GM18858 (cell line): ENCODE results near the gene SLAMF9.

Experiments used
- ATAC-seq: cut with Tn5 transposase; IDR thresholded peaks from one replicate; pipeline ENCODE4 v1.9.1; 2021; ENCODE audit not compliant: unreplicated experiment

The SLAMF9 gene

DNA sequence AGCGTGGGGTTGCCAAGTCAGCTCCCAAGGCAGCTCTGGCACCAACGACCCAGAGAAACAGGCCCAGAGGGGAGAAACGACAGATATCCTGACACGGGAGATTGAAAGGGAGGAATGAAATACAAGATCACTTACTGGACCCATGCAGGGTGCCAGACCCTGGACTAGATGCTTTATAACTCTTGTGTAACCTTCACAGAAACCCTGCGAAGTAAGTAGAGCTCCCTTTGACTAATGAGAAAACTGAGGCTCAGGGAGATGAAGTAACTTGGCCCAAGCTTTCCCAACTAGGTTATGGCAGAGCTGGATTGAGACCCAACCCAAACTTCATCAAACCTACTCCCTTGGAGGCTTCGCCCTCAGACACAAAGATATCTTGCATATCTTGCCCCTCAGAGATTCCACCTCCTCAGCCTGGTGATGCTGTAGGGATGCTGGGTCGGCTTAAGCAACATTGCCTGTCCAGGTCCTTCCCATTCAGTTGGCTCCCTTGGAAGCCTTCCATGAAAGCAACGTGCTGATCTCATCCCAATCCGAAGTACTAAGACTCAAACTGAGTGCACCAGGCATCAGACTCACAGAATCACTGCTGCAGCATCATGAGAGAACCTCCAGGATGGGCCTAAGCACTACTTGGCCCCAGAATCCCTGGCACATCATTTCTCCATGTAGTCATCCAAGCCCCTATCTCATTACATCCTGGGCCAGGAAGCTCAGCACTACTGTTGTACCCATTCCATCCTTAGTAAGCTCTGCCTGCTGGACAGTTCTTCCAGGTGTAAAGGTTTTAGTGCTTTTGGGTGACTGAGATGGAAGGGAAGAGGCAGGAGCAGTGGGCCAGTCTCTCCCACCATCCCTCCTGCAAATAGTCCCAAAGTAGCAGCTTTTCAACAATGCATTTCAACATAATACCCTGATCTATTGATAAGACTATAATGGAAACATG is 7.5 kb downstream of the SLAMF9 start:
- no peak for ATAC-seq

DNA sequence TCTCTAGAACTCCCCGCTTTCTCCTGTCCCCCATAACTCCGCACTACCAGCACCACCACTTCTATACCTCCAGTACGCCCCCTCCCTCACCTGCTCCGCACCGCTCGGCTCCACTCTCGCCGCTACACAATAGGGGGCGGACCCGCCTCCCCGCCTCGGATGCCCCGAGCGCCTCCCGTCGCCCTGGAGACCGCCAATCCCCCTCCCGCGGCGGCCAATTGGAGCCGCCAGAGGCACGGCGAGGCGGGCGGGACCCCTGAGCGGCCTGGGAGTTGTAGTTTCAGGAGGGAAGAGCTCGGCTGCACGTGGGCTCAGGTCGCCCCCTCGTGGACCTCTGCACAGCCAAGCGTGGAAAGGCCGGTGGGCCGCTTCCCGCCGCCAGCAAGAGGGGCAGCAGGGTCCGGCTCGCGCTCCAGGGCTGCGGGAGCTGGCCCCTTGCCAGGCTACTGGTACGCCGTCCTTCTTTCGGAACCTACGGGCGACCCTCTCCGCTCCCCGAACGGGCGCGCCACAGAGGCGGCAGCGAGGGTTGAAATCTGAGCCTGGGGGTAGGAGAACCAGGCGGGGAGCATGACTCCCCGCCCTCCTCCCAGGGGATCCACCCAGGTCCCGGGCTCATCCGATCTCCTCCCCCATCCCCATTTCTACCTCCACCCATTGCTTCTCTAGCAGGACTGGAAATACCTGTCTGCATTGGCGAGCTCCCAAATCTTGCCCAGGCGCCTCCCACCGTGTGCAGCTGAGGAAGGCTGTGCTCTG is 8.4 kb downstream of the SLAMF9 start, which contains the start of gene IGSF9:
TSS of gene IGSF9 (minus strand) at position 131 of the 759 bp plus-strand sequence. CDS start 2,159 bp downstream, outside the sequence.
- no peak for ATAC-seq

DNA sequence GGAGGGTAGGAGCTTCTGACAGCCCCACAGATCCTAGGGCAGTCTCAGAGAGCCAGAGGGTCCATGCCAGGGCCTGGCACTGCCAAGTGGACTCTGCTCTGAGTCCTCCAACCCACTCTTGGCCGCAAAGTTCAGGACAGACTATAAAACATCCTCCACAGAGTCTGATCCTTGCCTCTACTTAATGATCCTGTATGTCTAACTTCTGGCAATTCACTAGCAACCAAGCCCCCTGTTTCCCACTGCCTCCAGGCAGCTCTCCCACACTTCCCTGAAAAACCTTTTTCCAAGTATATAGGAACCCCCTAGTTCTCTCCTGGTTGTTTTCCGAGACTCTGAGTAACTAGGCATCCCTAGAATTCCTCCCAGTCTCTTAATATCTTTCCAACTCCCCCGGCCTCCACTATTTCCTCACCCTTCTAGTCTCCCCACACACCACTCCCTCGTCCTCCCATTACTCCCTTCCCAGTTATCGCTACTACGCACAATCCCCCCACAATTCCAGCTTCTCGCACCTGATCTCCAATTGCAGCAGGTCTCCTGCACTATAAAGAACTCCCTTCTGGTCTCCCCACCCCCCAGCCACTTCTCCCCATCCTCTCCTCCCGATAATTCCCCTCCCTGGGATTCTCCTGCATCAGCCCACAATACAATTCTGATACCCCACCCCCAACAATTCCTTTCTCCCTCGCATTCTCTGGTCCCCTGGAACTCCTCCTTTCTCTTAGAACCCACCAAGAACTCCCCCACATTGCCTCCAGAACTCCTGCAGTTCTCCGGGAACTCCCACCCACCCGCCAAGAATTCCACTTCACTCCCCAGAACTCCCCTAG is 9.2 kb downstream of the SLAMF9 start:
- no peak for ATAC-seq

DNA sequence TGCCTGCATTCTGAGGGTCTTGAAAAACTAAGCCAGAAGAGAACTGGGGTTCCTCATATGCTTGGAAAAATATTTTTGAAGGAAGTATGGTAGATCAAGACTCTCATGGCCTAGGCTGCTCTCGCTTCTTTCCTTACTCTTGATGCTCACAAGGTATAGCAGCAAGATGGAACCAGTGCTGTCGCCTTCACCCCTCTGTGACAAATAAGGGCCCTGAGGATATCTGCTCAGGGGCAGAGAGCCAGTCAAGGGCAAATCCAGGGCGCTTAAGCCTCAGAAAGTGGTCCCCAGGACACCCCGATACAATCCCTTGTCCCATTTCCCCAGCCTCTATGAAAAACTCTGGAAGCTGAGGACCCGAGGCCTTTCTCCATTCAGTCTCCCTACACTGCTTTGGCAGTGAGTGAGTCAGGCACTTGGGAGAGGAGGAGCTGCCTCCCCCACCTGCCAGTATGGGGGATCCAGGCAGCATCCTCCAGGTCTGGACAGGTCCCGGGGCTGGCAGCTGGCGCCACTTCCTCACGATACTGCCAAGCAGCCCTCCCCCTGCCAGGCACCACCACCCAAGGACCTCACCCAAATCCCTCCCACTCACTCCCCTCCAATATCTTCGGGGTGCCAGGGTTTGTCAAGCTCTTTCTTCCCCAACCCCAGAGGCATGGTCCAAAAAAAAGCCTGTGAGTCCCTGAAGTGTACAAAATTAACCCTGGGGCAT is 10.0 kb downstream of the SLAMF9 start:
- no peak for ATAC-seq

DNA sequence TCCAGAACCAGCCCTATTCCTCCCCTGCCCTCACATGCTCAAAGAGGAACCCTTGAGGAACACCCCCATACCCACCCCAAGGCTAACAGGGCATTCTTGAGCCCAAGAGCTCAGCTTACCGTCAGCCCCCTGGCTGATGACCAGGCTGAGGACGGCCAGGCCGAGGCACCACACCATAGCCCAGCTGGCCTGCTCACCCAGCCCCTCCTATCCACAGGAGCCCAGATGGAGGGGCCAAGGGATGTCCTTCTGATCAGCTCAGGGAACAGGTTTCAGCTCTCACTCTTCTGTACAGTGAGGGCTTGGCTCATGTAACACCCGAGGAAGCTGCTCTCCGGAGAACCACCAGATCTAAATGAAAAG is 10.8 kb downstream of the SLAMF9 start:
- ATAC-seq: no peak

DNA sequence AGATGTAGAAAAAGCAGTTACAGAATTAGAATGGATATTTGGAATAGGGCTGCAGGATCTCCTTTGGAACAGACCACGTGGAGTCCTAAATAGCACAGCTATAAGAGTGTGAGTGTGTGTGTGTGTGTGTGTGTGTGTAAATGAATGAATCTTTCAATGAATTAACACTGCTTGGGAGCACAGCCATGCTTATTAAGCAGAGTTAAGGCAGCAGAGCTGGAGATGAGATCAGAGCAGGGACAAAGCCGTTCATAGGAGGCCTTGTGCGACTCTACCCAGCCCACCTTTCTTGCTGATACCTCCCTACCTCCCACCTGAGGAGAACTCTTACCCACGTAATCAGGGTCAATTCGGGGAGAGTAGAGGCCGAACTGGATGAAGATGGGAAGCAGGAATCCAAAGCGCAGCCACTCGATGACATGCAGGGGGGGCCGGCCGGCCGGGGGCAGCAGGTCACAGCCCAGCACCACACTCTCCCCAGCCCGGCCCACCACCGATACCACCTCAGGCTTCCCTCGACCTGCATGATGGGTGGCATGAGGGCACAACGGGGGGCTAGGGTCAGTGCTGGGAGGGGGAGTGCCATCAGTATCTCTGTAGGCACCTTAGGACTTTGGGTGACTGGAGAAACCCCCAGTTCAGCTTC is 11.3 kb downstream of the SLAMF9 start:
- no peak for ATAC-seq

DNA sequence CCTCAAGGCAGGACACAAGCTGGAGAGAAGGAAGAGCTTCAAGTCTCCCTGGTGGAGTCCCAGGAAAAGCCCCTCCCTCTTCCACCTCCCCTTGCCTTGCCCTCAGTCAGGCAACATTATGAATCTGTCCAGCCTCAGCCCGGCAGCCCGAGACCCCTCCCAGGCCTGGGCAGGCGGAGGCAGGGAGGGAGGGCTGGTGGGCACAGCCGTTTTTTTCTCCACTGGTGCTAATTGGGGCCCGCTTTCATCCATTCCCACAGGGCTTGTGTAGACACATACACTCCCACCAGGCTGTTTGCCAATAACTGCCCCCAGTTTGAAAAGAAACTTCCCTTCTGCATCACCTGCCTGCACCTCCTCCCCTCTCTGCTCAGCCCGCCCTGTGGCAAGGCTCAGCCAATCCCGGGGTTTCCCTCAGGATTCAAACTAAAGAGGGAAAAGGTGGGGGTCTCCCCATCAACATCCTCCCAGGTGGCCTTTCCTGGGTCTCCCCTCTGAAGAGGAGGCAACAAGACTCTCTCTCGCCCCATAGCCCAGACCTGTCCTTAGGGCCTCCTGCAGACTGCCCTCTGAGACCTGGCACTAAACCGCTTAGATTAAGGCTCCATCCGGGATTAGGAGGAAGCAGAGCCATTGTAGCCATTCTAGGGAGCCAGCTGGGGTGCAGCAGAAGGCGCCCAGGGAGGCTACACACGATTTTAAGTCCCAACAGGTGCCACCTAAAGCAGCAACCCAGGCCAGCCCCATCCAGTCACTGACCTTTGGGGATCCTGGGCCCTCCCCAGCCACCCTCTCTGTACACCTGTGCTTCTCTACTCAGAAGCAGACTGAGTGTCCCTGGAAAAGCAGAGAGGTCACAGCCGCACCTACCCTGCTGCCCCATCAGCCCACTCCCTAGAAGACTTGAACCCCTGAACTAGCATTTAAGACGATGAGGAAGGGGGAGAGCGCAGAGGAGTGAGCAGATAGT is 12.2 kb downstream of the SLAMF9 start:
- ATAC-seq: no peak

DNA sequence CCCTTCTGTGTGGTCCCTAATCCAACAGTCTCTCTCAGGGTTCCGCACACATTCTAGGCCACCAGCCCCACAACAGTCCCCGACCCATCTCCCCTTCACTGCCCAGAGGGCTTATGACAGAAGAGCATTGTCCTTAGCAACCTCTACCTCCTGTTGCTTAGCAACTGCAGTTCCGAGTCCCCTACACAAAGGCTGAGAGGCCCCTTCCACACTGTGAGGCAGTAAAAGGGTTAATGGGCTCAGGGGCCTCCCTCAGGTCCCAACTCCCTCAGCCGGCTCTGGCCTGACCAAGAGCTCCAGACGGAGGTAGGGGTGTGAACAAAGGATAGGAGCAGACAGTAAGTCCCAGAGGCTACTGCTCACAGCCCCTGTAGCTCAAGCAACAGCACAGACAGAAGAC is 12.9 kb downstream of the SLAMF9 start:
- no peak for ATAC-seq

DNA sequence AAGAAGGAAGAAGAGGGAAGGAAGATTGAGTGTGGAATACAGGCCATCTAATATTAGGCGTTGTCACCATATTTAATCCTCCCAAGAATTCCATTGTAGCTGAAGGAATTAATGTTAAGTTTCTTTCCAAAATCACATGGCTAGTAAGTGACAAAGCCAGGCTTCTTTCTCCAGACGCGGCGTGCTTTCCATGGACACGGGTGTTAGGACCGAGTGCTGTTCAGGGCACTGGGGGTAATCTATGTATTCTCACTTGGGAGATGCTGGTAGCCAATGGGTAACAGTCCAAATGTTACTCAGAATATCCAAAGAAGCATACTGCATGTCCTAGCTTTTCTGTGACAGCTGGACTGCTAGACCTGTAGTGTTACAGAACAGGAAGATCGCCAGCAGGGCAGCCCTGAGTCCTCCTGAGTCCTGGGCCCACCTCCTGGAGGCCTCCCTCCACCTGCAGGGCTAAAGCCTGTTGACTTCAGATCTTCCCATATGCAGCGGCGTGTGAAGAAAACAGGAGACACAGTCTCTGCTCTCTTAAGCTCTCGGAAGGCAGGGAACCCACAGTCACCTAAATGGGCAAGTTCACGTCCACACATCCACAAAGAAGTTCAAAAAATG is 13.9 kb downstream of the SLAMF9 start:
- ATAC-seq: no peak

DNA sequence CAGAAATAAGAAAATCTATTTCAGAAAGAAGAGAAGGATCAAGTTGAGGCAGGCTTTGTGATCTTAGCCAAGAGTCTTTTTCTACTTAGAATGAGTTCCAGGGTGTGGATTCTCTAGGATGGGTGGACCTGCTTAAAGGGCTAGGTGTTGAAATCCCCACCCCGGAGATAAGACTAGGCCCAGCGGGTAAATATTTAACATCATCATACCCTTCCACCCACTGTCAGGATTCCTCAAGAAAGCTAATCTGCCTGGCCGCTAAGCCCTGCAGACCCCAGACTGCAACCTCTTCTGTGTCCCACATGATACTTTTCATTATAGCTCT is 14.4 kb downstream of the SLAMF9 start:
- ATAC-seq: no peak

DNA sequence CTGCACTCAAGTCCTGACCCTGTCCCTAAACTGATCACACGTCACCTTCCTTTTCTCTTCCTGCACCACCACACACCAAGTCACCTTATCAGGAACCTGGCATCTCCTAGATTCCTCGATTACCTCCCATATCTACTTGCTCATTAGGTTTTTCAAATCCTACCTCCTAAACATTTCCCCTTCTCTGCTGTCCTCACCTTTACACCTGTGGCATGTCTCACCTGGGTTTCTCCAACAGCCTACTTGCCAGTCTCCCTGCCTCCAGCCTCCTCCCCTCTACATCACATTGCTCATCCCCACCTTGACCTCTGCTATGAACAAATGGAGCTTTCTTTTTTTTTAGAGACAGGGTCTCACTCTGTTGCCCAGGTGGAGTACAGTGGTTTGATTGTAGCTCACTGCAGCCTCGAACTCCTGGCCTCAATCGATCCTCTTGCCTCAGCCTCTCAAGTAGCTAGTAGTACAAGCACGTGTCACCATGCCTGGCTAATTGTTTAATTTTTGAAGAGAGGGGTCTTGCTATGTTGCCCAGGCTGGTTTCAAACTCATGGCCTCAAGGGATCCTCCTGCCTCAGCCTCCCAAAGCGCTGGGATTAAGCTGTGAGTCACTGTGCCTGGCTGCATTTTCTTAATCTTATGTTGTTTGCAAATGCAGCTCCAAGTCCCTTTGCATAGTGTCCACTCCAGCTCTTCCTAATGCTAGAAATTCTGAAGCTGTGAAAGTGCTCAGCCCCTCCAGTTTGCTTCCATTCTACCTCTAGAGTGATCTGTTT is 14.9 kb downstream of the SLAMF9 start:
- no peak for ATAC-seq

DNA sequence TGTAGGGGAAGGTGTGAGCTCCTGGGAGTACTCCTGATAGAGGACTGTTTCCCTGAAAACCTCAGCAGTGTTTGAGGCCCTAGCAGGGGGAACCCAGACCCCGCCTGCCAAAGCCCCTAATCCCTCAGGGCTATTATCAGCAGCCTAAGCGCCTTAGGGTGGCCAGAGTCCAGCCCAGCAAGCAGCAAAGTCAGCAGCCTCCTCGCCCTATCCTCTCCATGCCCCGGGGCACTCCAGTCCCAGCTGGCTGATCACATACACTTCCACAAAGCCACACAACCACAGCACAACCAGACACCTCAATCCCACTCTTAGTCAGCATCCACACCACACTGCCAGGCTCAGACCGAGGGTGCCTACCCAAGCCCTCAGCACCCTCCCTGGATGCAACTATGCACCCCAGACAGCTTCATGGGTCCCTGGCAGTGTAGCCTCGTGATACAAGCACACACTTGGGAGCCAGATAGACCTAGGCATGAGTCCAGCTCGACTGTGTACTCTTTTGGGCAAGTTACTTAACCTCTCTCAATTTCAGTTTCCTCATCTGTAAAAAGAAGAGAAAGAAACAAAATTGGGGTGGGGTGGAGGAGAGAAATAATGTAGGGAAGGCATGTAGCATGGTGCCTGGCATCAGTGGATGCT is 15.7 kb downstream of the SLAMF9 start:
- no peak for ATAC-seq

DNA sequence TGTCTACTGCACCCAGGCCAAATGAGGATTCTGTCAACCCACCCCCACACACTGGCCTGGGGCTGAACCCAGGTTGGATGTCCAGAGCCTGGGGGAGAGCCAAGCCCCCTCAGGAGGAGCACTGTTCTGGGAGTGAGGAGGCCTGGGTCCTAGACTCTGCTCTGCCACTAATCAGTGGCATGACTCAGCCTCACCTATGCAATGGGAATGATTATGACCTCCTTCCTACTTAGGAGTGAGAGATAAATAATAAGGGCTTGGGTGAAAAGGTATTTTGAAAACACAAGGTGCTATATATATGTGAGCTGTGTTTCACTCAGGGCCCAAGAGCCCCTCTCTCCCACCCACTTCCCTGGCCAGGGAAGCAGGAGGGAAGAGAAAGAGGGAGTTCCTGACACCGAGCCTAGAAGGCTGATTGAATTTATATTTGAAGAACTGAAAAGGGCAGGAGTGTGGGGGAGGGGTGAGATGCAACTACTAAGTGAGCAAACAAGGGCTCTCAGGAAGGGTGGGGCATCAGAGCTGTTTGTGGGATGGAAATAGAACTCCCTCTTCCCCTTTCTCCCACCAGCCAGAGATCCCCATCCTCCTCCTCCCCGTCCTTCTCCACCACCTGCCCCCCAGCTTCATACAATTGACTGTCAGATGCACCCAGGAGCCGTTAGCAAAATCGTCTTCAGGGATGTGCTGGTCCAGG is 16.8 kb downstream of the SLAMF9 start:
- ATAC-seq: no peak

DNA sequence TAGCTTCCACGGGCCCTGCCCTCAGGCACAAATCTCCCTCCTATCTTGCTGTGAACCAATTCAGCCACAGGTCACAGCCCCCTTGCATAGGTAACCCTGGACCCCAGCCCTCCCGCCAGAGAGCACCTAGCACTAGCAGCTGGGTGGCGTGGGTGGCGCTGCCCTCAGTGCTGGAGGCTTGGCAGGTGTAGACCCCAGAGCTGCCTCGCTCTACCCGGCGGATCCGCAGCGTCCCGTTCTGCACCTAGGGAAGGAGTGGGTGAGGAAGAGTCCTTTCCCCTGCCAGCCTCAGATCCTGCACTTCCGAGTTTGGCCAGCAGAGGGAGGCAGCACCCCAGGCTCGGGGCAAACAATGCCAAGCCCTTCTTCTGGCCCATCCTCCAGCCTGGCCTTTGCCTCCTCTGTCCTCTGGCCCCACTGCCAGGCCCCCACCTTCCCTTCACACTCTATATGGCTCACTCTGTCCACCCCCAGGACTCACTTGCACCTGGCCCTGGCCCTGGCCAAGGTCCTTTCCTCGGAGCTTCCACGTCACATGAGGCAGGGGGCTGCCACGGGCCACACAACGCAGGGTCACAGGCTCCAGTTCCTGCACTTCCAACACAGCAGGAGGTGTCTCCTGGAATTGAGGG is 17.6 kb downstream of the SLAMF9 start:
- no peak for ATAC-seq

DNA sequence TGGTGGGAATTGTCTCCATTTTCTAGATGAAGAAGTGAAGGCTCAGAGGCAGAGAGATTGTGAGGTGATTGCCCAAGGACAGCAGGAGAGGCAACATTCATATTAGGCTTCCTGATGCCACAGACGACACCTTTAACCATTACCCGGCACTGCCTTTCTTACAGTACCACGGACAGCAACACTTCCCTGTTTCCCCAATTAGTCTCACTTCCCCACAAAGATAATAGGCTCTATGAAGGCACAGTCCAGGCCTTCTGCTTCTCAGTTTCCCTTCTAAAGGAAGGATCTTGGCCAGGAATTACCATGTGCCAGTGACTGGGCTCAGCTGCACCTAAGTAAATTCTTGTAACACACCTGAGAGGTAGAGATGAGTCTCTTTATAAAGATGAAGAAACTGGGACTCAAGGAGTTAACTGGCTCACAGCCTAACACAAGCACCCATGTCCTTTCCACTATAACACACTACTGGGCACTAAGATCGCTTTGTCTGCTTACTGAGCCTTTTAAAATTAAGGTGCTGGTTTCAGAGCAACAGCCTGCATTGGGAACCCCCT is 18.2 kb downstream of the SLAMF9 start:
- no peak for ATAC-seq

DNA sequence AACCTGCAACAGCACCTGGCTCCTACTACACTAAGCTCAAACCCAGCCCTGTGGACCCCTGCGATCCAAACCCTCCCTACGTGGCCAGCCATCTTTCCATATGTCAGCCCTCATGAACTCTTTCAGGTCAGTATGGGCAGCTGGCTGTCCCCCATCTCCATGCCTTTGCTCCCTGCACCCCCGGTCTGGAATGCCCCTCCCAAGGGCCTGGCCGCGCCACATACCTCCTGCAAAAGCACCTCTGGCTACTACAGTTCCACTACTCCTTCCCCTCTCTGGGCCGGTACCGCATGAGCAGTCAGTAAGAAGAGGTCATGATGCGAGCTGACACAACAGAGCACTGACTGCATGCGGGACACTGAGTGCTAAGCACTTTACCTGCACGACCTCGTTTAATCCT is 18.7 kb downstream of the SLAMF9 start:
- no peak for ATAC-seq
